Smooth muscle cell (in vitro differentiated cells): Measurements from ENCODE around the gene MPZL3. TPM values are rescaled to one million over a fixed set of nuclear protein-coding genes. Genes with fewer than 3 reads are reported as not detected.

Experiments used
- DNase-seq: peaks from one replicate; lab custom pipeline; 2025; ENCODE audit not compliant: unreplicated experiment; lab: John Stamatoyannopoulos, UW
- H2AFZ ChIP-seq: fragments of 200-600 bp; sonication (generic); 2 replicates; pipeline ENCODE4 v1.6.0; 2016; ENCODE audit warnings: antibody characterized with exemption, low read depth, mild to moderate bottlenecking
- H3F3A ChIP-seq: fragments of 200-600 bp; sonication (generic); 2 replicates; pipeline ENCODE4 v1.6.0; 2017; ENCODE audit warnings: antibody characterized with exemption, low read depth
- H3K27ac ChIP-seq: fragments of 200-600 bp; sonication (generic); 2 replicates; pipeline ENCODE4 v1.5.1; 2016; ENCODE audit warnings: low read depth, mild to moderate bottlenecking
- H3K27me3 ChIP-seq: fragments of 200-600 bp; sonication (generic); 2 replicates; pipeline ENCODE4 v1.6.1; 2016; ENCODE audit warnings: low read depth, mild to moderate bottlenecking
- H3K36me3 ChIP-seq: fragments of 200-600 bp; sonication (generic); 2 replicates; pipeline ENCODE4 v1.5.1; 2016; ENCODE audit warnings: low read depth
- H3K4me1 ChIP-seq: fragments of 200-600 bp; sonication (generic); 2 replicates; pipeline ENCODE4 v1.5.1; 2016; ENCODE audit warnings: low read depth
- H3K4me2 ChIP-seq: fragments of 200-600 bp; sonication (generic); 2 replicates; pipeline ENCODE4 v1.6.0; 2016; ENCODE audit warnings: mild to moderate bottlenecking
- H3K4me3 ChIP-seq: fragments of 200-600 bp; sonication (generic); 2 replicates; pipeline ENCODE4 v1.5.1; 2016; ENCODE audit warnings: mild to moderate bottlenecking
- H3K79me2 ChIP-seq: fragments of 200-600 bp; sonication (generic); 2 replicates; pipeline ENCODE4 v1.6.0; 2016; ENCODE audit warnings: low read depth, mild to moderate bottlenecking
- H3K9ac ChIP-seq: fragments of 200-600 bp; sonication (generic); 2 replicates; pipeline ENCODE4 v1.6.0; 2016; ENCODE audit warnings: low read depth
- H3K9me3 ChIP-seq: fragments of 200-600 bp; sonication (generic); replicated peaks from 2 replicates; pipeline ENCODE4 v1.5.1; 2016; ENCODE audit warnings: low read depth
- H4K20me1 ChIP-seq: fragments of 200-600 bp; sonication (generic); 2 replicates; pipeline ENCODE4 v1.6.0; 2016; ENCODE audit warnings: low read depth
- CTCF ChIP-seq: fragments of 200-600 bp; sonication (generic); IDR thresholded peaks from 2 replicates; pipeline ENCODE4 v1.5.1; 2017; ENCODE audit warnings: borderline replicate concordance, mild to moderate bottlenecking, antibody characterized with exemption; ENCODE audit not compliant: insufficient read depth, poor library complexity, severe bottlenecking
- WGBS: methylation state at CpG from one replicate; pipeline ENCODE4 v1.1.7; 2016; ENCODE audit warnings: low lambda C conversion rate; 5-methylcytosine and 5-hydroxymethylcytosine counted together
- polyA plus RNA-seq: library from polyadenylated mRNA; unstranded; fragments of >200 nt; fragmentation: Nextera tagmentation; extraction: Ambion mirVana; gene quantifications from 2 replicates; pipeline ENCODE4 v1.2.1, GENCODE V29; 2016
- total RNA-seq: library from RNA; depleted of rRNA; stranded (reverse); fragments of >200 nt; gene quantifications from 2 replicates; pipeline ENCODE4 v1.2.3, GENCODE V29; 2014

MPZL3 gene
- total and polyA plus RNA-seq, 2 experiments from 2014 or later, result 1.7 to 9.0 TPM

- no peak for TF ChIP-seq CTCF
- 89% methylated on average over 9 of the region's 9 CpGs for WGBS
- Histone ChIP-seq H3K36me3 (no peaks in the 10 kb centered on the region), H3K4me2 (no peak overlapping the region), H3F3A (no peaks in the 10 kb centered on the region), H3K27ac (no peak overlapping the region), H2AFZ (no peak overlapping the region), H3K27me3 (peaks cover 66% of the 10 kb centered on the region), H3K79me2 (no peaks in the 10 kb centered on the region), H4K20me1 (no peaks in the 10 kb centered on the region), H3K4me3 (no peak overlapping the region), H3K4me1 (no peaks in the 10 kb centered on the region), H3K9me3 (no peaks in the 10 kb centered on the region), H3K9ac (no peak overlapping the region)
- DNase-seq, result no peak
Observed at GRCh38 chr11:118205606-118206378, 46.4 kb downstream of the MPZL3 start.

GRCh38 chr11:118202599-118203422, 49.4 kb downstream of the MPZL3 start:
- H2AFZ ChIP-seq, result no peak overlapping the region
- no peaks in the 10 kb centered on the region for H3K4me1 ChIP-seq
- H3K4me2 ChIP-seq, result no peak overlapping the region
- 87% methylated on average over 7 of the region's 7 CpGs for WGBS
- peaks cover 44% of the 10 kb centered on the region for H3K27me3 ChIP-seq
- no peak overlapping the region for H3K27ac ChIP-seq
- TF ChIP-seq CTCF, result no peak
- no peaks in the 10 kb centered on the region for H3F3A ChIP-seq
- H3K36me3 ChIP-seq, result no peaks in the 10 kb centered on the region
- DNase-seq, result no peak
- H3K9me3 ChIP-seq, result no peaks in the 10 kb centered on the region
- H3K4me3 ChIP-seq, result no peak overlapping the region
- H3K9ac ChIP-seq, result no peak overlapping the region
- no peaks in the 10 kb centered on the region for H4K20me1 ChIP-seq
- no peaks in the 10 kb centered on the region for H3K79me2 ChIP-seq

GRCh38 chr11:118201966-118202365, 50.2 kb downstream of the MPZL3 start:
- Histone ChIP-seq H3K9me3 (no peaks in the 10 kb centered on the region), H3K27me3 (peaks cover 51% of the 10 kb centered on the region), H3K9ac (no peak overlapping the region), H3K27ac (no peak overlapping the region), H3K4me3 (no peak overlapping the region), H3K79me2 (no peaks in the 10 kb centered on the region), H3K36me3 (no peaks in the 10 kb centered on the region), H2AFZ (no peak overlapping the region), H3K4me2 (no peak overlapping the region), H3K4me1 (no peaks in the 10 kb centered on the region), H4K20me1 (no peaks in the 10 kb centered on the region), H3F3A (no peaks in the 10 kb centered on the region)
- 94% methylated on average over 2 of the region's 2 CpGs for WGBS
- TF ChIP-seq CTCF, result no peak
- DNase-seq, result no peak
